ENCODE measurements around the gene CACNB3. TPM values are rescaled to one million over a fixed set of nuclear protein-coding genes. Genes with fewer than 3 reads are reported as not detected.

The CACNB3 gene
- total RNA-seq, 1 donor: 15.2 TPM

GRCh38 chr12:48786591-48787544 lies 31.4 kb upstream of the CACNB3 start:
- Histone ChIP-seq H3K27me3 (ENCODE audit: insufficient read depth, low read length) (no peaks in the 10 kb centered on the region), H3K4me3 (ENCODE audit: insufficient read depth, low read length) (peak overlapping the region; percentile 86), H3K36me3 (ENCODE audit: insufficient read depth, low read length) (peaks cover 3% of the 10 kb centered on the region), H3K27ac (ENCODE audit: low read depth, low read length) (no peak overlapping the region), H3K4me1 (ENCODE audit: insufficient read depth, low read length) (peaks cover 21% of the 10 kb centered on the region), H3K79me2 (ENCODE audit: insufficient read depth, low read length) (peaks cover 61% of the 10 kb centered on the region), H3K4me2 (ENCODE audit: insufficient read depth, low read length) (peak overlapping the region; percentile 94), H2AFZ (ENCODE audit: low read length) (no peak overlapping the region), H3K9me3 (ENCODE audit: low read depth, low read length) (no peaks in the 10 kb centered on the region), H4K20me1 (ENCODE audit: insufficient read depth, low read length) (peaks cover 27% of the 10 kb centered on the region)
- TF ChIP-seq, protein P1, sequence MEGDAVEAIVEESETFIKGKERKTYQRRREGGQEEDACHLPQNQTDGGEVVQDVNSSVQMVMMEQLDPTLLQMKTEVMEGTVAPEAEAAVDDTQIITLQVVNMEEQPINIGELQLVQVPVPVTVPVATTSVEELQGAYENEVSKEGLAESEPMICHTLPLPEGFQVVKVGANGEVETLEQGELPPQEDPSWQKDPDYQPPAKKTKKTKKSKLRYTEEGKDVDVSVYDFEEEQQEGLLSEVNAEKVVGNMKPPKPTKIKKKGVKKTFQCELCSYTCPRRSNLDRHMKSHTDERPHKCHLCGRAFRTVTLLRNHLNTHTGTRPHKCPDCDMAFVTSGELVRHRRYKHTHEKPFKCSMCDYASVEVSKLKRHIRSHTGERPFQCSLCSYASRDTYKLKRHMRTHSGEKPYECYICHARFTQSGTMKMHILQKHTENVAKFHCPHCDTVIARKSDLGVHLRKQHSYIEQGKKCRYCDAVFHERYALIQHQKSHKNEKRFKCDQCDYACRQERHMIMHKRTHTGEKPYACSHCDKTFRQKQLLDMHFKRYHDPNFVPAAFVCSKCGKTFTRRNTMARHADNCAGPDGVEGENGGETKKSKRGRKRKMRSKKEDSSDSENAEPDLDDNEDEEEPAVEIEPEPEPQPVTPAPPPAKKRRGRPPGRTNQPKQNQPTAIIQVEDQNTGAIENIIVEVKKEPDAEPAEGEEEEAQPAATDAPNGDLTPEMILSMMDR (IDR thresholded peaks at IDR 0.05; ENCODE audit: extremely low read depth, low read depth, low read length): no peak
- DNase-seq (ENCODE audit: insufficient read length, low spot score, missing footprints): no peak

DNA sequence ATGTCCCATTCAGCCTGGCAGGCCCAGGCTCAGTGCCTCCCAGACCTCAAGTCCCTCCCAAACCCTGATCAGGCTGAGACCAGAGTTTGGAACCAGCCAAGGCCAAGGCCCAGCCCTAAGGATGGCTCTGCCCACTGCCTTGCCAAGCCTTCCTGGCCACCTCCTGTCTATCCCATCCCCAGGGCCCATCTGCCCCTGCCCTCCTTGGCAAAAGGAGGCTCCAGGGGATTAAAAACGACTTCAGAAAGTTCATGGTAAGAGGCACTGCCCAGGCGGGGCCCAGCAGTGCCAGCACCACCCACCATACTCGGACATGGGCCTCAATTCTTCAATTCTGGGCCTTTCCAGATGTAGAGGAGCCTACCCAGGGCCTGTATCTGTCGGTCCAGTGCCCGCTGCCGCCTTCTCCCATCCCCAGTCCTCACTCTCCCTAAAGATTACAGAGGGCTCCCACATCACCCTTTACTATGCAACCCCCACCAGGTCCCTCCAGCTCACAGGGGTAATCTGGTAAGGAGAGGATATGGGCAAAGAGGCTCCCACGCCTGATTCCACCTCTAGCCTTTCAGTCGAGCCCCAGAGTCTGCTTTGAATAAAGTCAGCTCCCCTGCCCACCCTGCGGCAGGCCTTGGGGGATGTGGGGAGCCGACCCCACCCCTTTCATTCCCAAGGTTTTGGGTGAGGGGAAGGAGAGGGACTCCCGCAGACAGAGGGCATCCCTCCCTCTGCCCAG lies 30.3 kb upstream of the CACNB3 start:
- Histone ChIP-seq H4K20me1 (ENCODE audit: insufficient read depth, low read length) (peaks cover 27% of the 10 kb centered on the region), H3K4me2 (ENCODE audit: insufficient read depth, low read length) (peak overlapping the region; percentile 94), H2AFZ (ENCODE audit: low read length) (peak overlapping the region; percentile 81), H3K4me1 (ENCODE audit: insufficient read depth, low read length) (peaks cover 21% of the 10 kb centered on the region), H3K4me3 (ENCODE audit: insufficient read depth, low read length) (peak overlapping the region; percentile 86), H3K9me3 (ENCODE audit: low read depth, low read length) (no peaks in the 10 kb centered on the region), H3K36me3 (ENCODE audit: insufficient read depth, low read length) (no peaks in the 10 kb centered on the region), H3K27me3 (ENCODE audit: insufficient read depth, low read length) (no peaks in the 10 kb centered on the region), H3K79me2 (ENCODE audit: insufficient read depth, low read length) (peaks cover 53% of the 10 kb centered on the region), H3K27ac (ENCODE audit: low read depth, low read length) (peak overlapping the region; percentile 27)
- peak; percentile 93 for DNase-seq (ENCODE audit: insufficient read length, low spot score, missing footprints)
- TF ChIP-seq, protein P1 (IDR thresholded peaks at IDR 0.05; ENCODE audit: extremely low read depth, low read depth, low read length): no peak

- Histone ChIP-seq H4K20me1 (ENCODE audit: insufficient read depth, low read length) (peaks cover 27% of the 10 kb centered on the region), H3K36me3 (ENCODE audit: insufficient read depth, low read length) (no peaks in the 10 kb centered on the region), H3K9me3 (ENCODE audit: low read depth, low read length) (no peaks in the 10 kb centered on the region), H3K4me1 (ENCODE audit: insufficient read depth, low read length) (peaks cover 21% of the 10 kb centered on the region), H3K27me3 (ENCODE audit: insufficient read depth, low read length) (no peaks in the 10 kb centered on the region), H3K27ac (ENCODE audit: low read depth, low read length) (peak overlapping the region; percentile 27), H2AFZ (ENCODE audit: low read length) (peak overlapping the region; percentile 81), H3K4me2 (ENCODE audit: insufficient read depth, low read length) (peak overlapping the region; percentile 94), H3K4me3 (ENCODE audit: insufficient read depth, low read length) (peak overlapping the region; percentile 86), H3K79me2 (ENCODE audit: insufficient read depth, low read length) (peaks cover 47% of the 10 kb centered on the region)
- TF ChIP-seq, protein P1 (IDR thresholded peaks at IDR 0.05; ENCODE audit: extremely low read depth, low read depth, low read length): no peak
- peak; percentile 94 for DNase-seq (ENCODE audit: insufficient read length, low spot score, missing footprints)
Observed at GRCh38 chr12:48788524-48788853, 29.8 kb upstream of the CACNB3 start.
